ENCODE measurements around the gene TCERG1L.

Gene TCERG1L

DNA sequence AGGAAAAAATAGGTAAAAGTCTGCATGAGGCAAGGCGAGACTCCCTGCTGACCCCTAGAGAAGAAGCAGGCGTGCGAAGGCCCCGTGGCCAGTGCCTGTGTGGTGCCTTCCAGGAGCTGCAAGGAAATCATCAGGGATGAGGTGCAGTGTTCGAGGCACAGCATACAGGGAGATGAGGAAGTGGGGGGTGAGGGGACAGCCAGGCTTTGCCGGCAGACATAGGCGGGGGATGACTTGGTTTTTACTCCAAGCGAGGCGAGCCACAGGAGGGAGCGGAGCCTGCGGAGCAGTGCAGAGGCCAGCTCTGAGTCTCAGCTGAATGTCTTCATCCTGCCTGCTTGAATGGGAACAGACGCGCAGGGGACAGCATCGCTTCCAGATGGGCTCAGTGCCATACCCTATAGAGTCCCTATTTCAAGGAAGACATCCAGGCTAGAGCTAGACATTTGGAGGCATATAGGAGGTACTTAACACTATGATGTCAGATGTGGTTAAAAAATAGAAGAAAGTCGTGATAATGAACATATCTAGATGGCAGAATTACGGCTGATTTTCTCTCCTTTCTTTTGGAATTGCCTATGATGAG is 49.5 kb downstream of the TCERG1L start:
- Histone ChIP-seq H3K36me3 (ENCODE audit: control insufficient read depth, insufficient read depth, low read length) (no peaks in the 10 kb centered on the region), H3K4me3 (replicated peaks; ENCODE audit: low read depth, low read length) (no peak overlapping the region), H3K27me3 (replicated peaks; ENCODE audit: control insufficient read depth, insufficient read depth, low read length) (no peaks in the 10 kb centered on the region)
- DNase-seq (ENCODE audit: extremely low read depth, insufficient read length), result no peak
- TF ChIP-seq, protein P1, sequence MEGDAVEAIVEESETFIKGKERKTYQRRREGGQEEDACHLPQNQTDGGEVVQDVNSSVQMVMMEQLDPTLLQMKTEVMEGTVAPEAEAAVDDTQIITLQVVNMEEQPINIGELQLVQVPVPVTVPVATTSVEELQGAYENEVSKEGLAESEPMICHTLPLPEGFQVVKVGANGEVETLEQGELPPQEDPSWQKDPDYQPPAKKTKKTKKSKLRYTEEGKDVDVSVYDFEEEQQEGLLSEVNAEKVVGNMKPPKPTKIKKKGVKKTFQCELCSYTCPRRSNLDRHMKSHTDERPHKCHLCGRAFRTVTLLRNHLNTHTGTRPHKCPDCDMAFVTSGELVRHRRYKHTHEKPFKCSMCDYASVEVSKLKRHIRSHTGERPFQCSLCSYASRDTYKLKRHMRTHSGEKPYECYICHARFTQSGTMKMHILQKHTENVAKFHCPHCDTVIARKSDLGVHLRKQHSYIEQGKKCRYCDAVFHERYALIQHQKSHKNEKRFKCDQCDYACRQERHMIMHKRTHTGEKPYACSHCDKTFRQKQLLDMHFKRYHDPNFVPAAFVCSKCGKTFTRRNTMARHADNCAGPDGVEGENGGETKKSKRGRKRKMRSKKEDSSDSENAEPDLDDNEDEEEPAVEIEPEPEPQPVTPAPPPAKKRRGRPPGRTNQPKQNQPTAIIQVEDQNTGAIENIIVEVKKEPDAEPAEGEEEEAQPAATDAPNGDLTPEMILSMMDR (IDR thresholded peaks at IDR 0.05; ENCODE audit: insufficient read depth, low read length, poor library complexity, severe bottlenecking), result no peak

DNA sequence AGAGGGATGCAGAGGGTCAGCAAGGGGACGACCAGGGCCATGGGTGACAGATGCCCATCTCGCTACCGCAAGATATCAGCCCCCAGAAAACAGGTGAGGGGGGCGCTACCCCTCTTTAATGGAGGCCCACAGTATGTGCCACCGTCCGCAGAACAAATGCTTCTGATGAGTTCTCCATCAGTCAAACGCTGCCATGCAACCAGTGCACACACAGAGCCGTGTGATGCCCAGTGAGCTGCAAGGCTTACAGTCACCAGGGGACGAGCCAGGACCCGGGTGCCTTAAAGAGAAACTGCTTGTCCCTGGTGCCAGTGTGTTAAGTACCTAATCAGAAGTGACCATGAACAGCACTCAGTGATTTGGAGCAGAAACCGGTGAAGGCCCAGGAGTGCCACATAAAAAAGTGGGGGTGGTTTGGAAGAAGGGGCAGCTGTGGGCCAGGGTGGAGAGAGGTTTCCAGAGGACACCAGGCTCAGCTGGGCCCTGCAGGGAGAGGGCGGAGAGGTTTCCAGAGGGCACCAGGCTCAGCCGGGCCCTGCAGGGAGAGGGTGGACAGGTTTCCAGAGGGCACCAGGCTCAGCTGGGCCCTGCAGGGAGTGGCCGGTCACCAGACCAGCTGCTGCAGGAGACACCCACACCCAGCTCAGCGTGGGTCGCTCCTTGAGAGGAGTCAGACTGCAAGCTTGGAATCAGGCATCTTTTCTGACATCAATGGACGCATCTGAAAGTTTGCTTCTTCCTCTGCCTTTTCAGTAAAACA is 50.9 kb downstream of the TCERG1L start:
- TF ChIP-seq, protein P1 (IDR thresholded peaks at IDR 0.05; ENCODE audit: insufficient read depth, low read length, poor library complexity, severe bottlenecking), result no peak
- Histone ChIP-seq H3K27me3 (replicated peaks; ENCODE audit: control insufficient read depth, insufficient read depth, low read length) (no peaks in the 10 kb centered on the region), H3K36me3 (ENCODE audit: control insufficient read depth, insufficient read depth, low read length) (no peaks in the 10 kb centered on the region), H3K4me3 (replicated peaks; ENCODE audit: low read depth, low read length) (no peak overlapping the region)
- DNase-seq (ENCODE audit: extremely low read depth, insufficient read length), result no peak

DNA sequence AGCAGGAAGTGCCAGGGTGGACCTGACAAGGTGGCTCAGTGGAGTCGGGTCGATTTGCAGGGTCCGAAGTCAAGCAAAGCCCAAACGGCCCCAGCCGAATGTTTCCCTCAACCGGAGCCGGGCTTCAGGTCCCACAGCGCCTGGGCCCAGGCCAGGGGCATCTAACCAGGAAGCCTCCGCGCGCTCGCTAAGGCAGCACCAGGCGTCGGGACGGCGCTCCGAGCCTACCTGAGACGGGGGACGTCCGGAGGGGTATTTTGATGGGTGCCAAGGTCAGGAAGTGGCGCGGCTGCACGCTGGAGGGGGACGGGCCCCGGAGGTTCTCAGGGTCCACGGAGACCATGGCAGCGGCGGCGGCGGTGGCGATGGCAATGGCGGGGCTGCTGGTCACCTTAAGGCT is 51.5 kb downstream of the TCERG1L start:
- Histone ChIP-seq H3K4me3 (replicated peaks; ENCODE audit: low read depth, low read length) (no peak overlapping the region), H3K36me3 (ENCODE audit: control insufficient read depth, insufficient read depth, low read length) (no peaks in the 10 kb centered on the region), H3K27me3 (replicated peaks; ENCODE audit: control insufficient read depth, insufficient read depth, low read length) (no peaks in the 10 kb centered on the region)
- DNase-seq (ENCODE audit: extremely low read depth, insufficient read length), result no peak
- TF ChIP-seq, protein P1 (IDR thresholded peaks at IDR 0.05; ENCODE audit: insufficient read depth, low read length, poor library complexity, severe bottlenecking), result no peak

DNA sequence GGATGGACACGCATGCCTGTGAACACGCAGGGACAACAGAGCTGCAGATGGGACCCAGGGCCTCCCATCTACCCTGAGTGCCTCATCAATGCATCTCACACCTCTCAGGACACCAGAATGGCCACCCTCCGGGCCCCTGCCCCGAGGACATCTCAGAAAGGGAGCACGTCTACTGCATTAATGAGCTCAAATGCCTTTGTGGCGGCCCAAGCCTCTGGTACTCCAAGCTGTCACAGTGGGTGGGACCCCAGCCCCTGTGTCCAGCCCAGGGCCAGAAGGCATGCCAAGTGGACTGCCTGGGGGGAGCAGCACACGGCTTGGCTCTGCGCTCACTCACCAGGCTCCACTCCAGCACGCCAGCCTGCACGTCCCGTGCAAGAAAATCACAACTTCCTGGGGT is 52.0 kb downstream of the TCERG1L start:
- no peak overlapping the region for H3K4me3 ChIP-seq (replicated peaks; ENCODE audit: low read depth, low read length)
- no peaks in the 10 kb centered on the region for H3K27me3 ChIP-seq (replicated peaks; ENCODE audit: control insufficient read depth, insufficient read depth, low read length)
- TF ChIP-seq, protein P1 (IDR thresholded peaks at IDR 0.05; ENCODE audit: insufficient read depth, low read length, poor library complexity, severe bottlenecking), result no peak
- H3K36me3 ChIP-seq (ENCODE audit: control insufficient read depth, insufficient read depth, low read length), result no peaks in the 10 kb centered on the region
- DNase-seq (ENCODE audit: extremely low read depth, insufficient read length), result no peak

DNA sequence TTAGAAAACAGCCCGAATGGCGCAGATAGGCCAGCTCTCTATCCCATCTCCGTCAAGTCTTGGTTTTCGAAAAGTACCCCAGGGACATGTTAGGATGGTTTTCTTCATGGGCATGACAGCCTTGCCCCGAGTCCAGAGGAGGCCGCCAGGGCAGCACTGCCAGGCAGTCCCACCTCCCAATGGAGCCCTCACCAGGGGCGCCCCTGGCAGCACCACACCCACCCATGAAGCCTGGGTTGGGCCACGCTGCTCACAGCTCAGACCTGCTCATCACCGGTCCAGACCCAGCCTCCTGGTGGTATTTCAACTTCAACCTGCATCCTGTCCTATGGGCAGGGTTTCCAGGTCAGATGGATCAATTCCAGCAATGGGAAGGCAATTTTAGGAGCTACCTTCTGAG is 53.3 kb downstream of the TCERG1L start:
- no peaks in the 10 kb centered on the region for H3K36me3 ChIP-seq (ENCODE audit: control insufficient read depth, insufficient read depth, low read length)
- TF ChIP-seq, protein P1 (IDR thresholded peaks at IDR 0.05; ENCODE audit: insufficient read depth, low read length, poor library complexity, severe bottlenecking), result no peak
- H3K27me3 ChIP-seq (replicated peaks; ENCODE audit: control insufficient read depth, insufficient read depth, low read length), result no peaks in the 10 kb centered on the region
- no peak overlapping the region for H3K4me3 ChIP-seq (replicated peaks; ENCODE audit: low read depth, low read length)
- DNase-seq (ENCODE audit: extremely low read depth, insufficient read length), result no peak
